H1 (cell line): Measurements from ENCODE around the gene GRM8. TPM values are rescaled to one million over a fixed set of nuclear protein-coding genes. Genes with fewer than 3 reads are reported as not detected.

ENCODE experiments used
- CTCF ChIA-PET: fragments of 300-600 bp; sonication (Branson Sonifier 250); formaldehyde crosslinking; loops from one replicate; lab custom pipeline; 2021; ENCODE audit not compliant: partially characterized antibody; lab: Charles Lee
- POLR2A ChIA-PET: fragments of 300-600 bp; sonication (Branson Sonifier 250); formaldehyde crosslinking; loops from one replicate; lab custom pipeline; 2021; ENCODE audit warnings: inconsistent platforms; ENCODE audit not compliant: partially characterized antibody; lab: Charles Lee
- DNase-seq, 2 experiments: peaks; one replicate each; pipeline versions ENCODE4 v3.0.0 to v3.0.0-alpha.2; 2010 to 2022; ENCODE audit warnings: low spot score in 2 of 2, low read depth in 1 of 2, mixed read lengths in 1 of 2
- FAIRE-seq: peaks from 2 replicates; lab custom pipeline; 2011; peaks lifted over from hg19 to GRCh38; lab: Jason Lieb, UNC
- H2AFZ ChIP-seq: 2 replicates; pipeline ENCODE4 v1.8.1; 2012; ENCODE audit warnings: low read length, inconsistent platforms
- H2AK5ac ChIP-seq: 2 replicates; pipeline ENCODE4 v1.6.1; 2013; ENCODE audit warnings: low read depth, low read length
- H2BK120ac ChIP-seq: replicated peaks from 2 replicates; pipeline ENCODE3; 2013; ENCODE audit warnings: low read depth, low read length, inconsistent platforms
- H2BK12ac ChIP-seq: 2 replicates; pipeline ENCODE4 v1.6.1; 2013; ENCODE audit warnings: low read depth, low read length
- H2BK15ac ChIP-seq: 2 replicates; pipeline ENCODE4 v1.6.1; 2013; ENCODE audit warnings: low read length
- H2BK20ac ChIP-seq: 2 replicates; pipeline ENCODE4 v1.6.1; 2013; ENCODE audit warnings: low read length
- H2BK5ac ChIP-seq: 2 replicates; pipeline ENCODE4 v1.6.1; 2013; ENCODE audit warnings: low read depth, low read length
- H3K14ac ChIP-seq: 2 replicates; pipeline ENCODE4 v1.6.1; 2013; ENCODE audit warnings: inconsistent platforms; ENCODE audit not compliant: insufficient read length
- H3K18ac ChIP-seq: 2 replicates; pipeline ENCODE4 v1.6.1; 2013; ENCODE audit warnings: low read length; ENCODE audit errors: extremely low read depth
- H3K23ac ChIP-seq: 2 replicates; pipeline ENCODE4 v1.6.1; 2013; ENCODE audit warnings: inconsistent platforms; ENCODE audit not compliant: insufficient read length
- H3K23me2 ChIP-seq: 2 replicates; pipeline ENCODE4 v1.6.1; 2013; ENCODE audit warnings: low read depth, low read length
- H3K27ac ChIP-seq: 2 replicates; pipeline ENCODE4 v1.6.1; 2011; ENCODE audit warnings: low read depth, low read length, inconsistent platforms
- H3K27me3 ChIP-seq, 4 experiments: replicated peaks in 1 of 4; 1 replicate in 1 of 4; 2 replicates in 3 of 4; pipeline versions ENCODE4 v1.6.1 to v1.8.1; 2011 to 2013; ENCODE audit warnings: low read length in 3 of 4, mild to moderate bottlenecking in 3 of 4, inconsistent platforms in 2 of 4, mixed read lengths in 2 of 4, moderate library complexity in 1 of 4; ENCODE audit not compliant: control insufficient read depth in 3 of 4, insufficient read depth in 3 of 4; ENCODE audit errors: extremely low read depth in 1 of 4
- H3K36me3 ChIP-seq, 4 experiments: 2 replicates each; pipeline versions ENCODE4 v1.6.1 to v1.8.1; 2011 to 2013; ENCODE audit warnings: mild to moderate bottlenecking in 4 of 4, low read length in 3 of 4, moderate library complexity in 2 of 4, control low read depth in 1 of 4, inconsistent platforms in 1 of 4; ENCODE audit not compliant: insufficient read depth in 4 of 4, control insufficient read depth in 2 of 4
- H3K4ac ChIP-seq: replicated peaks from 2 replicates; pipeline ENCODE3; 2013; ENCODE audit warnings: low read length, low read depth, mixed read lengths, inconsistent platforms; ENCODE audit not compliant: insufficient read length
- H3K4me1 ChIP-seq, 4 experiments: replicated peaks in 1 of 4; 1 replicate in 1 of 4; 2 replicates in 3 of 4; pipeline versions ENCODE4 v1.6.1 to v1.8.1; 2011 to 2013; ENCODE audit warnings: low read length in 3 of 4, inconsistent platforms in 2 of 4, mixed read lengths in 1 of 4; ENCODE audit not compliant: insufficient read depth in 4 of 4, control insufficient read depth in 3 of 4
- H3K4me2 ChIP-seq, 2 experiments: 2 replicates each; pipeline versions ENCODE4 v1.6.1 to v1.8.1; 2011 to 2013; ENCODE audit warnings: low read depth in 2 of 2, low read length in 2 of 2, control low read depth in 1 of 2, inconsistent platforms in 1 of 2, mild to moderate bottlenecking in 1 of 2; ENCODE audit not compliant: insufficient read depth in 1 of 2
- H3K4me3 ChIP-seq, 4 experiments: fragments of 200-600, 300-600 bp in 1 of 4; sonication (generic), shearing (Covaris generic), sonication (Bioruptor Twin) in 1 of 4; 2 replicates each; pipeline versions ENCODE4 v1.5.1 to v1.8.1; 2011 to 2016; ENCODE audit warnings: low read length in 4 of 4, low read depth in 3 of 4, control low read depth in 2 of 4, inconsistent platforms in 2 of 4, mild to moderate bottlenecking in 2 of 4, mixed read lengths in 1 of 4, moderate library complexity in 1 of 4; ENCODE audit not compliant: insufficient read depth in 2 of 4; ENCODE audit errors: extremely low read depth in 1 of 4
- H3K56ac ChIP-seq: replicated peaks from 2 replicates; pipeline ENCODE3; 2013; ENCODE audit warnings: low read depth, mild to moderate bottlenecking, mixed read lengths, low read length, inconsistent platforms; ENCODE audit not compliant: insufficient read length
- H3K79me1 ChIP-seq: 2 replicates; pipeline ENCODE4 v1.6.1; 2013; ENCODE audit warnings: low read depth, low read length, control low read depth
- H3K79me2 ChIP-seq, 2 experiments: 2 replicates each; pipeline versions ENCODE4 v1.6.1 to v1.8.1; 2012 to 2013; ENCODE audit warnings: low read length in 2 of 2, mild to moderate bottlenecking in 2 of 2, inconsistent platforms in 1 of 2; ENCODE audit not compliant: insufficient read depth in 2 of 2, control insufficient read depth in 1 of 2
- H3K9ac ChIP-seq, 4 experiments: replicated peaks in 1 of 4; 1 replicate in 1 of 4; 2 replicates in 3 of 4; pipeline versions ENCODE4 v1.6.1 to v1.8.1; 2011 to 2013; ENCODE audit warnings: low read depth in 3 of 4, low read length in 3 of 4, control low read depth in 2 of 4, mild to moderate bottlenecking in 2 of 4, moderate library complexity in 2 of 4, inconsistent platforms in 1 of 4; ENCODE audit errors: extremely low read depth in 1 of 4
- H3K9me3 ChIP-seq, 2 experiments: 2 replicates each; pipeline versions ENCODE4 v1.6.1 to v1.8.1; 2012 to 2013; ENCODE audit warnings: mild to moderate bottlenecking in 2 of 2, moderate library complexity in 2 of 2, control low read depth in 1 of 2, inconsistent platforms in 1 of 2, low read depth in 1 of 2, low read length in 1 of 2, mixed read lengths in 1 of 2; ENCODE audit not compliant: insufficient read depth in 2 of 2
- H4K20me1 ChIP-seq, 2 experiments: replicated peaks in 1 of 2; 2 replicates each; pipeline versions ENCODE3 to v1.8.1; 2011 to 2013; ENCODE audit warnings: inconsistent platforms in 2 of 2, low read length in 2 of 2, mild to moderate bottlenecking in 1 of 2; ENCODE audit not compliant: insufficient read depth in 2 of 2, control insufficient read depth in 1 of 2
- H4K5ac ChIP-seq: 2 replicates; pipeline ENCODE4 v1.6.1; 2013; ENCODE audit warnings: low read length, low read depth, mixed read lengths, inconsistent platforms; ENCODE audit not compliant: insufficient read length
- H4K8ac ChIP-seq: 2 replicates; pipeline ENCODE4 v1.8.0; 2013; ENCODE audit warnings: mild to moderate bottlenecking, moderate library complexity, low read length, inconsistent platforms; ENCODE audit not compliant: insufficient read depth; ENCODE audit errors: extremely low read depth
- H4K91ac ChIP-seq: replicated peaks from 2 replicates; pipeline ENCODE3; 2013; ENCODE audit warnings: low read length, mixed read lengths, inconsistent platforms; ENCODE audit not compliant: insufficient read length
- SP4 ChIP-seq: IDR thresholded peaks from 2 replicates; pipeline ENCODE4 v1.6.1; 2012; ENCODE audit warnings: low read length, inconsistent platforms
- WGBS, 2 experiments: shearing (Covaris generic) in 1 of 2; methylation state at CpG; one replicate each; pipeline versions ENCODE4 v1.1.6 to v1.1.7; 2013 to 2015; ENCODE audit warnings: low lambda C conversion rate in 2 of 2, mixed read lengths in 2 of 2, inconsistent platforms in 1 of 2, low coverage in 1 of 2, missing lambda C conversion rate in 1 of 2; ENCODE audit not compliant: insufficient replicate concordance in 2 of 2, insufficient coverage in 1 of 2, insufficient read length in 1 of 2; ENCODE audit errors: extremely low coverage in 1 of 2, missing lambda C conversion rate in 1 of 2; 5-methylcytosine and 5-hydroxymethylcytosine counted together
- polyA plus RNA-seq, 7 experiments: library from polyadenylated mRNA; depleted of rRNA in 3 of 7; stranded (reverse) in 5 of 7; unstranded in 2 of 7; fragments of >200 nt in 5 of 7; fragments of 200-250 nt in 2 of 7; gene quantifications; 1 replicate in 5 of 7; 2 replicates in 1 of 7; 4 replicates in 1 of 7; pipeline versions ENCODE4 v1.2.1 to v1.2.3, GENCODE V29; 2011 to 2013; ENCODE audit warnings: missing spikeins in 2 of 7, mixed read lengths in 2 of 7
- total RNA-seq: library from RNA; stranded (reverse); fragmentation: NEBNext Ultra II Directional; extraction: Animal tissue kit (Norgen Biotek cat#: 25700); gene quantifications from 2 replicates; pipeline ENCODE4 v1.2.1, GENCODE V29; 2021

Gene GRM8
- total and polyA plus RNA-seq, 2 of the 8 experiments (the other 6 are each of a cell fraction or from before 2014, with no cell fraction given) = 2.6 to 2.8 TPM

GRCh38 chr7:126403040-126403439, 849.7 kb downstream of the GRM8 start:
- H3K9ac ChIP-seq = no peak overlapping the region
- WGBS, 2 experiments = 94% methylated on average over 1 of the region's 1 CpG; no CpG with 5 or more reads in 1 of the 2 experiments
- H3K18ac ChIP-seq = no peak overlapping the region
- H4K5ac ChIP-seq = no peak overlapping the region
- H2BK12ac ChIP-seq = no peak overlapping the region
- no peak overlapping the region for H2BK15ac ChIP-seq
- no peak overlapping the region for H3K4me3 ChIP-seq
- H3K4me2 ChIP-seq = no peak overlapping the region
- H2BK120ac ChIP-seq = no peak overlapping the region
- H4K8ac ChIP-seq = no peak overlapping the region
- CTCF ChIA-PET = no interaction called here
- no peak overlapping the region for H3K56ac ChIP-seq
- H3K14ac ChIP-seq = no peak overlapping the region
- POLR2A ChIA-PET = no interaction called here
- DNase-seq (no peak), FAIRE-seq (no peak)
- no peak overlapping the region for H3K23ac ChIP-seq
- H3K36me3 ChIP-seq = peaks cover 0 to 2% (median 0%) of the 10 kb centered on the region in 4 experiments; a peak in 1 of 8 replicates
- H3K27me3 ChIP-seq = no peaks in the 10 kb centered on the region
- no peak overlapping the region for H3K4ac ChIP-seq
- H2AK5ac ChIP-seq = no peak overlapping the region
- H4K91ac ChIP-seq = no peak overlapping the region
- no peak overlapping the region for H2AFZ ChIP-seq
- no peaks in the 10 kb centered on the region for H3K23me2 ChIP-seq
- H2BK5ac ChIP-seq = no peak overlapping the region
- H2BK20ac ChIP-seq = no peak overlapping the region
- no peaks in the 10 kb centered on the region for H3K79me1 ChIP-seq
- H3K79me2 ChIP-seq = no peaks in the 10 kb centered on the region
- H3K9me3 ChIP-seq = no peaks in the 10 kb centered on the region
- H3K4me1 ChIP-seq = no peaks in the 10 kb centered on the region
- no peaks in the 10 kb centered on the region for H4K20me1 ChIP-seq
- no peak overlapping the region for H3K27ac ChIP-seq
- no peak for TF ChIP-seq SP4
